Measurements from ENCODE around the gene RB1.

RB1 gene

GRCh38 chr13:48402325-48402932 is 98.9 kb downstream of the RB1 start:
- Histone ChIP-seq H2AFZ (no peak overlapping the region), H3K4me1 (no peaks in the 10 kb centered on the region), H3K4me3 (ENCODE audit: low read depth, low read length) (no peak overlapping the region), H3K9ac (no peak overlapping the region), H3K36me3 (ENCODE audit: control insufficient read depth, insufficient read depth, low read length) (no peaks in the 10 kb centered on the region), H3K79me2 (no peaks in the 10 kb centered on the region), H3K27me3 (ENCODE audit: control insufficient read depth, insufficient read depth, low read length) (no peaks in the 10 kb centered on the region), H3K27ac (no peak overlapping the region), H3K4me2 (ENCODE audit: low read length) (no peak overlapping the region), H3K9me3 (ENCODE audit: control insufficient read depth, low read length) (no peaks in the 10 kb centered on the region)
- no peak for TF ChIP-seq CTCF (IDR thresholded peaks at IDR 0.05)

- Histone ChIP-seq H3K4me2 (ENCODE audit: low read length) (no peak overlapping the region), H3K9me3 (ENCODE audit: control insufficient read depth, low read length) (no peaks in the 10 kb centered on the region), H2AFZ (no peak overlapping the region), H3K9ac (no peak overlapping the region), H3K27me3 (ENCODE audit: control insufficient read depth, insufficient read depth, low read length) (no peaks in the 10 kb centered on the region), H3K79me2 (no peaks in the 10 kb centered on the region), H3K4me1 (no peaks in the 10 kb centered on the region), H3K36me3 (ENCODE audit: control insufficient read depth, insufficient read depth, low read length) (no peaks in the 10 kb centered on the region), H3K27ac (peak overlapping the region; percentile 54), H3K4me3 (ENCODE audit: low read depth, low read length) (no peak overlapping the region)
- TF ChIP-seq CTCF (IDR thresholded peaks at IDR 0.05), result no peak
Measured at GRCh38 chr13:48403151-48403631, 99.6 kb downstream of the RB1 start.

GRCh38 chr13:48403913-48404312 is 100.4 kb downstream of the RB1 start:
- H3K4me1 ChIP-seq, result no peaks in the 10 kb centered on the region
- no peak overlapping the region for H3K4me3 ChIP-seq (ENCODE audit: low read depth, low read length)
- TF ChIP-seq CTCF (IDR thresholded peaks at IDR 0.05), result no peak
- no peaks in the 10 kb centered on the region for H3K79me2 ChIP-seq
- H3K9me3 ChIP-seq (ENCODE audit: control insufficient read depth, low read length), result no peaks in the 10 kb centered on the region
- no peaks in the 10 kb centered on the region for H3K27me3 ChIP-seq (ENCODE audit: control insufficient read depth, insufficient read depth, low read length)
- H3K4me2 ChIP-seq (ENCODE audit: low read length), result no peak overlapping the region
- no peak overlapping the region for H2AFZ ChIP-seq
- H3K36me3 ChIP-seq (ENCODE audit: control insufficient read depth, insufficient read depth, low read length), result no peaks in the 10 kb centered on the region
- no peak overlapping the region for H3K27ac ChIP-seq
- no peak overlapping the region for H3K9ac ChIP-seq

GRCh38 chr13:48404952-48405351 is 101.4 kb downstream of the RB1 start:
- Histone ChIP-seq H3K79me2 (no peaks in the 10 kb centered on the region), H3K36me3 (ENCODE audit: control insufficient read depth, insufficient read depth, low read length) (no peaks in the 10 kb centered on the region), H3K4me2 (ENCODE audit: low read length) (no peak overlapping the region), H3K9ac (no peak overlapping the region), H3K27ac (no peak overlapping the region), H3K9me3 (ENCODE audit: control insufficient read depth, low read length) (no peaks in the 10 kb centered on the region), H3K27me3 (ENCODE audit: control insufficient read depth, insufficient read depth, low read length) (no peaks in the 10 kb centered on the region), H3K4me1 (no peaks in the 10 kb centered on the region), H3K4me3 (ENCODE audit: low read depth, low read length) (no peak overlapping the region), H2AFZ (no peak overlapping the region)
- TF ChIP-seq CTCF (IDR thresholded peaks at IDR 0.05), result no peak

GRCh38 chr13:48405875-48406274 is 102.3 kb downstream of the RB1 start:
- Histone ChIP-seq H3K4me3 (ENCODE audit: low read depth, low read length) (no peak overlapping the region), H3K36me3 (ENCODE audit: control insufficient read depth, insufficient read depth, low read length) (no peaks in the 10 kb centered on the region), H3K27me3 (ENCODE audit: control insufficient read depth, insufficient read depth, low read length) (no peaks in the 10 kb centered on the region), H3K27ac (peak overlapping the region; percentile 32), H3K9ac (no peak overlapping the region), H3K79me2 (no peaks in the 10 kb centered on the region), H2AFZ (no peak overlapping the region), H3K4me1 (no peaks in the 10 kb centered on the region), H3K9me3 (ENCODE audit: control insufficient read depth, low read length) (no peaks in the 10 kb centered on the region), H3K4me2 (ENCODE audit: low read length) (no peak overlapping the region)
- no peak for TF ChIP-seq CTCF (IDR thresholded peaks at IDR 0.05)

Data from parathyroid adenoma (tissue), 2 donors.